GM12891 (cell line): ENCODE measurements around the gene ANP32A.

Experiments
- PAX5 ChIP-seq: IDR thresholded peaks from 2 replicates; pipeline ENCODE4 v1.6.1; 2011; ENCODE audit warnings: low read length, moderate library complexity, mild to moderate bottlenecking; ENCODE audit not compliant: insufficient read depth, severe bottlenecking
- POLR2A ChIP-seq: IDR thresholded peaks from 2 replicates; pipeline ENCODE4 v1.6.1; 2011; ENCODE audit warnings: low read depth, low read length, control low read depth
- POLR2AphosphoS5 ChIP-seq: IDR thresholded peaks from 2 replicates; pipeline ENCODE4 v1.6.1; 2011; ENCODE audit warnings: low read depth, low read length, control low read depth
- POU2F2 ChIP-seq: IDR thresholded peaks from 2 replicates; pipeline ENCODE4 v1.6.1; 2011; ENCODE audit warnings: low read depth, mild to moderate bottlenecking, control low read depth, low read length, moderate library complexity
- SPI1 ChIP-seq: IDR thresholded peaks from 2 replicates; pipeline ENCODE4 v1.6.1; 2011; ENCODE audit warnings: low read depth, low read length, control low read depth
- TAF1 ChIP-seq: IDR thresholded peaks from 2 replicates; pipeline ENCODE4 v1.6.1; 2011; ENCODE audit warnings: low read depth, low read length, control low read depth

DNA sequence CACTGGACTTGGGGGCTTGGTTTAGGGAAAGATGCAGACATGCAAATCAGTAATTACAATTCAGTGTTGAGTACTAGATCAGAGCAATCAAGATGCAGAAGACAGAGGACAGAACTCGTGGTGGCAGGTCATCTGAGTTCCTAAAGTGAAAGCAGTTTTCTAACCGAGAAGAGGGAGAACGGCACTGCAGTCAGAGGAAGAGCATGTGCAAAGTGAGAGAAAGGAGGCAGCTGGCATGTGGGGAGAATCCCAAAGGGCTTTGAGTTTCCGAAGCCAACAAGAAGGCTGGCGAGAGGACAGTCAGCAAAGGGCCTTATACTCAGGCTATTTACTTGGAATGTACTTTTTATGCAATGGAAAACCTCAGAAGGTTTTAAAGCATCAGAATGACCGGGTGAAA, 87.0 kb downstream of the ANP32A start:
- no peak for TF ChIP-seq POLR2AphosphoS5
- TF ChIP-seq SPI1, result no peak
- TF ChIP-seq POLR2A, result no peak
- TF ChIP-seq POU2F2, result no peak
- TF ChIP-seq TAF1, result no peak
- TF ChIP-seq PAX5, result no peak
